Epidermal melanocyte (primary cell): ENCODE data around the gene TLR9.
"Not testable (repeated sequence)": the region's sequence is repeated elsewhere in the genome, so short reads cannot be mapped to it uniquely, and the experiment has no call there.

Experiments
- DNase-seq: peaks from one replicate; pipeline ENCODE4 v3.0.0; 2011; ENCODE audit warnings: low spot score; ENCODE audit not compliant: insufficient read length

The TLR9 gene

GRCh38 chr3:52225452-52226228 is at the start of gene TLR9:
Gene TLR9, minus strand, starts transcription at chr3:52225645. Its CDS starts 116 bp downstream, at chr3:52225529.
- no peak for DNase-seq

GRCh38 chr3:52274781-52275180 is 49.3 kb upstream of the TLR9 start:
- DNase-seq, result not testable (repeated sequence)

- no peak for DNase-seq
Measured at GRCh38 chr3:52272831-52273230, 47.4 kb upstream of the TLR9 start.

GRCh38 chr3:52272172-52272571 is 46.7 kb upstream of the TLR9 start:
- DNase-seq, result not testable (repeated sequence)

GRCh38 chr3:52270252-52270754 is 44.9 kb upstream of the TLR9 start:
- no peak for DNase-seq

GRCh38 chr3:52269776-52270175 is 44.3 kb upstream of the TLR9 start:
- DNase-seq, result no peak

GRCh38 chr3:52268036-52268435 is 42.6 kb upstream of the TLR9 start:
- no peak for DNase-seq

GRCh38 chr3:52265387-52265786 is 39.9 kb upstream of the TLR9 start:
- no peak for DNase-seq

- no peak for DNase-seq
Measured at GRCh38 chr3:52262447-52262846, 37.0 kb upstream of the TLR9 start.

GRCh38 chr3:52259448-52259847 is 34.0 kb upstream of the TLR9 start:
- DNase-seq, result no peak

- DNase-seq, result no peak
Measured at GRCh38 chr3:52259035-52259434, 33.6 kb upstream of the TLR9 start.

- no peak for DNase-seq
Measured at GRCh38 chr3:52257911-52258310, 32.5 kb upstream of the TLR9 start.

- DNase-seq, result no peak
Measured at GRCh38 chr3:52256622-52257021, 31.2 kb upstream of the TLR9 start.

GRCh38 chr3:52256159-52256558 is 30.7 kb upstream of the TLR9 start:
- no peak for DNase-seq

- no peak for DNase-seq
Measured at GRCh38 chr3:52254608-52255007, 29.2 kb upstream of the TLR9 start.

GRCh38 chr3:52253314-52254304 is 28.2 kb upstream of the TLR9 start:
- DNase-seq, result no peak

GRCh38 chr3:52250122-52250521 is 24.7 kb upstream of the TLR9 start:
- DNase-seq, result no peak

GRCh38 chr3:52249683-52250082 is 24.2 kb upstream of the TLR9 start:
- no peak for DNase-seq

GRCh38 chr3:52248816-52249547 is 23.5 kb upstream of the TLR9 start:
- DNase-seq, result no peak

- no peak for DNase-seq
Measured at GRCh38 chr3:52248165-52248541, 22.7 kb upstream of the TLR9 start.

- DNase-seq, result no peak
Measured at GRCh38 chr3:52247409-52248164, 22.1 kb upstream of the TLR9 start.
